HL-60/S4 treated with phorbol 12-myristate 13-acetate at 8.2 ng/mL for 4 days and 3 days (cell line): ENCODE measurements around the gene CEP95.
"Not testable (repeated sequence)": the region's sequence is repeated elsewhere in the genome, so short reads cannot be mapped to it uniquely, and the experiment has no call there.

Source experiments
- in situ Hi-C: fragments of 300-500 bp; cut with MboI; formaldehyde crosslinking; loops from 2 replicates; pipeline ENCODE4 v1.15.0; 2022; ENCODE audit warnings: low sequenced_read_pairs

Gene CEP95

GRCh38 chr17:64495300-64495699 is 11.5 kb upstream of the CEP95 start:
- in situ Hi-C loops: not testable (repeated sequence)

GRCh38 chr17:64496348-64496785 is 10.4 kb upstream of the CEP95 start:
- in situ Hi-C loops: no loop called here

- in situ Hi-C loops: no loop called here
Measured at GRCh38 chr17:64496786-64497564, 9.8 kb upstream of the CEP95 start, which contains the start of gene POLG2. Gene POLG2 (minus strand): TSS chr17:64497054. CDS start chr17:64496968, 86 bp downstream.

- in situ Hi-C loops: no loop called here
Measured at GRCh38 chr17:64497565-64498035, 9.2 kb upstream of the CEP95 start.

- in situ Hi-C loops: no loop called here
Measured at GRCh38 chr17:64498308-64499203, 8.2 kb upstream of the CEP95 start.

GRCh38 chr17:64499805-64500486 is 6.8 kb upstream of the CEP95 start:
- in situ Hi-C loops: no loop called here

- in situ Hi-C loops: no loop called here
Measured at GRCh38 chr17:64500487-64500859, 6.3 kb upstream of the CEP95 start.

- in situ Hi-C loops: no loop called here
Measured at GRCh38 chr17:64500862-64501765, 5.7 kb upstream of the CEP95 start.

GRCh38 chr17:64502021-64502420 is 4.8 kb upstream of the CEP95 start:
- in situ Hi-C loops: no loop called here

- in situ Hi-C loops: no loop called here
Measured at GRCh38 chr17:64502809-64503208, 4.0 kb upstream of the CEP95 start.

- in situ Hi-C loops: no loop called here
Measured at GRCh38 chr17:64503341-64503740, 3.4 kb upstream of the CEP95 start.

- in situ Hi-C loops: no loop called here
Measured at GRCh38 chr17:64503821-64504768, 2.7 kb upstream of the CEP95 start.

- in situ Hi-C loops: no loop called here
Measured at GRCh38 chr17:64504769-64505339, 1.9 kb upstream of the CEP95 start.

GRCh38 chr17:64505340-64506200 is 1.2 kb upstream of the CEP95 start:
- in situ Hi-C loops: no loop called here

GRCh38 chr17:64506201-64506575 is 589 bp upstream of the CEP95 start, which contains the start of gene DDX5:
Gene DDX5 (minus strand): TSS chr17:64506289. CDS start chr17:64506119, 170 bp downstream.
- in situ Hi-C loops: no loop called here

- in situ Hi-C loops: no loop called here
Measured at GRCh38 chr17:64507413-64507782, 621 bp downstream of the CEP95 start.

GRCh38 chr17:64508683-64509082 is 1.9 kb downstream of the CEP95 start:
- in situ Hi-C loops: no loop called here

GRCh38 chr17:64509179-64509578 is 2.4 kb downstream of the CEP95 start:
- in situ Hi-C loops: no loop called here
